ENCODE measurements around the gene OTUD5.

The OTUD5 gene

GRCh38 chrX:48937054-48937907 is 20.1 kb downstream of the OTUD5 start:
- DNase-seq = peak; percentile 88

- no peak for DNase-seq
Measured at GRCh38 chrX:48936429-48937053, 20.9 kb downstream of the OTUD5 start.

DNA sequence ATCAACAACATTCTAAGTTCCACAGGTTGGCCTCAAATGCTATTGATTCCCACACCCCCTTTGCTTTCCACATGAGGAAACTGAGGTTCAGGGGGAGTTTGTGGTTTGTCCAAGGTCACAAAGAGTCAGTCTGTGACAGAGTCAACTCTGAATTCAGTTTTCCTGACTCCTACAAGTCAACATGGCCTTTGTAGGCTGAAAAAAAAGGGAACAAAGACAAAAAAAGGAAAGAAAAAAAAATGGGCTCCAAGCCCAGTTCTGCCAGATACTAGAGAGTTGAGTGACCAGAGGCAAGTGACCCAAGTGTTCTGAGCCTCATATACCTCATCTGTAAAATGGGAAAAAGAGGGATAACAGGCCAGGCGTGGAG is 22.1 kb downstream of the OTUD5 start:
- no peak for DNase-seq

DNA sequence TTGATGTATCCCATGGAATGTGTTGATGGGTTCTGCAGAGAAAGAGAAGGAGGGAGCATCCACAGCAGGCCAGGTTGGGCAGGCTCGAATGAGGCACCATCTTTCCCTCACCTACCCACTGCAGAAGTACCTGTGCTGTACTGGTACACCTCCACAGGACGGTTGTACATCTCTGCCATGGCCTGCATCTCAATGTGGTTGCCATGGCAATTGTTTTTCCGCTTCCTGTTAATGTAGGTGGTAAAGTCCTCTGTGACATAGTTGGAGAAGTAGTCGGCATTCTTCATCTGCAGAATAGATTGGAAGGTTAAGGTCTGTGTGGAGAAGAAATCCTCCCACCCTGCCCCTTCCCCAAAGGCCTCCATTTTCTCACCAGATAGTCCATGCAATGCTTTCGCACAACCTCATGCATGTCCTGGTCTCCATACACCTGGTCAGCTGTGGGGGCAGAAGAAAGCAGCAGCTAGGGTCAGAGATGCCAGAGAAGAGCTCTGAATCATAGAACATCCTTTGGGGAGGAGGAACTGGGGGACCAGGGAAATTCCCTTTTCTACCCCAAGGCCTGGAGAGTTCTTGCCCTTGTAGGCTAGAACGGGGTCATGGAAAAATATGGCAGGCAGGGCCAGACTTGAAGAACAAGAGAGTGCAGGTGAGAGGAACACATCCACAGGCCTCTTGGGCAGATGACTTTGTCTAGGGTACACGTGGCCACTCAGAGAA is 22.7 kb downstream of the OTUD5 start:
- no peak for DNase-seq

- peak; percentile 32 for DNase-seq
Measured at GRCh38 chrX:48933757-48934156, 23.6 kb downstream of the OTUD5 start.

DNA sequence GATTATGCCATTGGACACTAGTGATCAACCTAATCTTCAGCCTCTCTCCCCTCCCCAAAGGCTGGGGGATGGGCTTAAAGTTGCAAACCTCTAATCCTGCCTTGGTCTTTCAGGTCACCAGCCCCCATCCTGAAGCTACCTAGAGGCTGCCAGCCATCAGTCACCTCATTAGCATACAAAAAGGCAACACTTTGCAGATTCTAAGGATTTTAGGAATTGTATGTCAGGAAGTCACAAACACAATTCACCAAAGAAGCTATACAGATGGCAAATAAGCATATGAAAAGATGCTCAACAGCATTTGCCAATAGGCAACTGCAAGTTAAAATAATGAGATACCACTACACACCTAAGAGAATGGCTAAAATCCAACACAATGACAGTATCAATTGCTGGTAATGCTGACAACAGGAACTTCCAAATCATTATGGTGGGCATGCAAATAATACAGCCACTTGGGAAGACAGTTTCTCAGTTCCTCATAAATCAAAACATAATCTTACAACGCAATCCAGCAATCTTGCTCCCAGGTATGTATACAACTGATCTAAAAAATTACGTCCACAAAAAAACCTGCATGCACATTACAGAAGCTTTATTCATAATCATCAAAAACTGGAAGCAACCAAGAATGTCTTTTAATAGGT is 29.5 kb downstream of the OTUD5 start:
- DNase-seq = no peak

DNA sequence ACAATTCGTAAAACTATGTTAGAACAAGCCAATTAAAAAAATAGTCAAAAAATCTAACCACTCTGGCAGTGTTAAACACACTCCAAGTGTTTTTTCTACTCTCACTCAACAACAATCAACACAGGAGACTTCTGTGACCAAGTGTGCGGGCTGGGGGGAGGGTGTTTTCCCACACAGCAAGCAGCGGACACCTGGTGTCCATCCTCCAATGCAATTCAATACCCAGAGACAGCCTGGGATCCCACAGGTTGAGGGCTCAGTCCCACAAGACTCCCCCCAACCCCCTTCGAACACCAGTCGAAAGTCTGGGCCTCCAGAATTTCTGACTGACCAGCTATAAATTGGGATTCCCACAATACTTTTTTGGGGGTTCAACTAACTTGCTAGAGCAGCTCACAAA is 30.3 kb downstream of the OTUD5 start:
- no peak for DNase-seq

GRCh38 chrX:48924270-48924669 is 33.1 kb downstream of the OTUD5 start:
- no peak for DNase-seq

GRCh38 chrX:48923771-48924170 is 33.6 kb downstream of the OTUD5 start:
- DNase-seq = no peak

DNA sequence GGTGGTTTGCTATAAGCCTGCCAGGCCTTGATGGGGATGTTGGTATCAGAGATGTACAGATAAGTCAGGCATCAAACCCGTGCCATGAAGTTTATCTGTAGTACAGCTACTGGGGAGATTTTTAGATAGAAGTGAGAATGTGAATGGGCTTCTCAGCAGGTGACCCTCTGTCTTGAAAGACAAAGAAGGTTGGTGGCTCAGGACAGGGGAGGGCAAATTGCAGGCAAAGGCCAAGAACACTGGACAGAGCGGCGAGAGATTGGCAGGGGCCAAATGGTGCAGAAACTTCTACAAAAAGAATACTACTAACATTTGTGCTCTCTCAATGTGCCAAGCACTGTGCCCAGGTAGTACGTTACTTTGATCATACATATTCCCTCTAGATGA is 36.7 kb downstream of the OTUD5 start:
- DNase-seq = no peak

DNA sequence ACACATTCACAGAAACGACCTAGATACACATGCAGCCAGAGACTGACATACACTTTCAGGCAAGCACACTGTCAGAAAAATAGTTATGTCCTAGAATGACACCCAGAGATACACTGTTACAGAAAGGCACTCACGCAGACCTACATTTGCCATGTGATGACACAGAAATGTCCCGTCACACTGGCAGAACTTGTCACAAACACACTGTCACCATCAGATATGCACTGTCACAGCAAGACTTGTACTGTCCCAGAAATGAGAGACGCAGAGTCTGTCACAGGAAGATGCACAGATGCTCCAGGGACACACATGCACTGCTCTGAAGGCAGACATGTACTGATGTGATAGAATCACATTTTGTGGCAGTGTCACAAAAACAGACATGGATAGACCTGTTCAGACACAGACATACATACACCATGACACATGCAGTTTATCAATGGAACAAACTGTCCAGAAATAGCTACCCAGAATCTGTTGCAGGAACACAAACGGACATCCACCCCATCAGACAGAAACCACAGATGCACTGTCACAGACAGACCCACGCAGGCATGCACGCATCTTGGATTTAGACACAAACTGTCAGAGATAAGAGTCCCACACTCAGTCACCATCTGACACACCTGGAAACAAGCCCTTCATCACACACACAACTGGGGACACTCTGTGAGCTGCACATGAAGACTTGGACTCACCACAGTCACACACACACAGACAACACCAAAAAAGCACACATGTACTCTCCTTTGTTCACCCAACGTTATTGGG is 37.3 kb downstream of the OTUD5 start:
- DNase-seq = peak; percentile 39

- peak; percentile 46 for DNase-seq
Measured at GRCh38 chrX:48919360-48919841, 38.0 kb downstream of the OTUD5 start.

DNA sequence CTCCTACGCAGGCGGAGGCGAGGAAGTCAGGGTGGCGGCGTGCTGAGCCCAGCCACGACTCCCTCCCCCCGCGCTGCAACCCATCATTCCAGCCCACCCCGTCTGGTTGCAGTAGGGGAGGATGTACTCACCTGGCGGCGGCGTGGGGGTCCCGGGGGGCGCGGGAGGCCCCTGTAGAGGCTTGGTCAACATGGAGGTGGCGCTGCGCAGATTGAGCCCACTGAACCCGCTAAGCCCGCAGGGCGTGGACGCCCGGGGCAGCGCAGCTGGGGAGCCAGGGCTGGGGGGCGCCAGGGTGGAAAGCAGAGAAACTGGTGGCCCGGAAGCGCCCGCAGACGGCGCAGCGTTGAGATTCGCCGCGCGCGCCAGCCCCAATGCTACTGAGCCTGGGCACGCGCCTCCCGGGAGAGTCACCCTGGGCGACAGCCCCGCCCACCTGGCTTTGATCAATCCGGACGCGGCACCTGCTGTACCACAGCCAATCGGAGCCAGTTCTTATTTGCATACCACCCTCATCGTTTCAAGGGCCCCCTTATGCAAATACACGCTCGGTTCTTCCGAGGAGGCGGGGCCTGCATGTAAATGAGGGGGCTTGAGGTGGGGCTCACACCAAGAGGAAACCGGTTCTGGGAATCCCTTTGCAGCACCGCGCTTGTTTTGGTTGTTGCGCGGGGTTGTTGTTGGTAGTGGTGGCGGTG is 38.6 kb downstream of the OTUD5 start, which contains the start of gene PIM2:
PIM2 (minus strand) TSS at position 382 of the 698 bp plus-strand sequence; CDS start at position 192, 190 bp downstream.
- peak; percentile 90 for DNase-seq

DNA sequence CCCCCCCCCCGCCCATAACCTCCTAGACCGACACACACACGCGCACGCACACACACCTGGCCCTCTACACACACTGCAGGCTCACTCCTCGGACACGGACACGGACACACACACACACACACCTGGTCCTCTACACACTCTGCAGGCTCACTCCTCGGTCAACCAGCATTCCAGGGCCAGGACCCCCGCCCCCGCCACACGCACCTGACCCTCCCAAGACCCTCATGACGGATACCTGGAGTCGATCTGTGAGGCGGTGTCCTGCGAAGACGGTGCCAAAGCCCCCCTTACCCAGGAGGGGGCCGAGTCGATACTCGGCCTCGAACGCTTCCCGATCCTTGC is 39.1 kb downstream of the OTUD5 start:
- DNase-seq = no peak

- peak; percentile 77 for DNase-seq
Measured at GRCh38 chrX:48917139-48918001, 40.0 kb downstream of the OTUD5 start.

GRCh38 chrX:48914593-48915493 is 42.6 kb downstream of the OTUD5 start:
- no peak for DNase-seq

DNA sequence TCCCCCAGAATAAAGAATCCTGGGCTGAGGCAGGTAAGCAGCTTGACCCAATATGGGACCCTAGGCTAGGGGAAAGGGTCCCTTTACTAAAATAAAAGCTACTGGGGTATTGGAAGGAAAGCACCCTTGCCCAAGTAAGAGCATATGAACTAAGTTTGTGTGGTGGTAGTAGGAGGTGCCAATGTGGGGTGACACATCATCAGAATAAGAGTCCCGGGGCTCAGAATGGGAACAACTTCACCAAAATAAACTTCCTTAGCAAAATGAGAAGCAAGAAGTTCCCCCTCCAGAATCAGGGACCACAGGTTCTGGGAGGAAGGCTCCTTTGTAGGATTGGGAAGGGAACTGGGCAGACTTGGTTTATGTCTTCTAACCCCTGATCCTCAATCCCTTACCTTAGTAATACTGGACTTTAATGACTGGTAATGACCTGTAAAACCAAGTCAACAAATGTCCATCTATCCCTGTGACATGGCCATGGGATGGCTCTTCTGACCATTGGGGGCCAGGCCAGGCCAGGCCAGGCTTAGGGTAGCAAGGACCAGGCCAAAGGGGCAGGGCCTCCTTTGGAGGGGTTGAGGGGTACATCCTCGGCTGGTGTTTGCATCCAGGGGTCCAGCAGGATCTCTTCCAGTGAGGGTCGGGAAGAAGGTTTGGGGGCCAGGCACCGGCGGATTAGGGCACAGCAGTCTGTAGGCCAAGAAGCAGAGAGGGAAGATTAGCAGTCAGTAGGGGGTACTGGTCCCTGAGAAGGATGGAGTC is 43.6 kb downstream of the OTUD5 start:
- no peak for DNase-seq

- peak; percentile 84 for DNase-seq
Measured at GRCh38 chrX:48911412-48912182, 45.8 kb downstream of the OTUD5 start, which contains the start of gene SLC35A2. SLC35A2 (minus strand) TSS chrX:48911646; CDS start chrX:48911636, 10 bp downstream.
